Measurements from ENCODE around the gene VWCE.

The VWCE gene

DNA sequence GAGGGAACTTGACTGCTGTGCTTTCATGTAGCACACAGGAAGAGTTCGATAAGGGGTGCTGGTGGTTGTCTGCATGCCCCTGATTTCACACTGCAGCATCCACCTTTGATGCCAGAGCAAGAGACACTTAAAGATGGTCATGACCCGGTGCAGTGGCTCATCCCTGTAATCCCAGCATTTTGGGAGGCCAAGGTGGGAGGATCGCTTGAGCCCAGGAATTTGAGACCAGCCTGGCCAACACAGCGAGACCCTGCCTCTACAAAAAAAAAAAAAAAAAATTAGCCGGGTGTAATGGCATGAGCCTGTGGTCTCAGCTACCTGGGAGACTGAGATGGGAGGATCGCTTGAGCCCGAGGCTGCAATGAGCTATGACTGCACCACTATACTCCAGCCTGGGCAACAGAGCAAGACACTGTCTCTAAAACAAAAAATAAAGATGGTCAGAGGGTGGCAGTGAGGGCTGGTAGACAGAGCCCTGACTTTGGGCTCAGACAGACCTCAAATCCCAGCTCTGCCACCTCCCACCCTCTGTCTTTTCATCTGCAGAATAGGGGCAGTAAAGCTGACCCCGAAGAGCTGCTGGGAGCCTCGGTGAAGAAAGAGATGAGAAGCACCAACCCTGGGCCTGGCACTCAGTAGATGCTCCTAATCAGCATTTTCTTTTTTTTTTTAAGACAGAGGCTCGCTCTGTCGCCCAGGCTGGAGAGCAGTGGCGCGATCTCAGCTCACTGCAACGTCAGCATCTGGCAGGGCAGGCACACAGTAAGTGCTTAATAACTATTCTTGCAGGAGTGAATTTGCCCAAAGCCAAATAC is 17.7 kb downstream of the VWCE start:
- ChIA-PET POLR2A (no interaction called here), CTCF (interaction anchor here (1.0 to 2.9 kb wide), 3 partner anchors 16 to 109 kb away, joined by 3 to 12 read pairs (median 6); no protein-coding TSS in a partner anchor)
- DNase-seq (ENCODE audit: low read depth, low spot score): no peak
- no peak overlapping the region for H3K4me3 ChIP-seq (ENCODE audit: low read depth, low read length)
- TF ChIP-seq CTCF (IDR thresholded peaks at IDR 0.05; ENCODE audit: insufficient read depth, low read length, missing control alignments): no peak

- DNase-seq (ENCODE audit: low read depth, low spot score): no peak
- H3K4me3 ChIP-seq (ENCODE audit: low read depth, low read length): no peak overlapping the region
- TF ChIP-seq CTCF (IDR thresholded peaks at IDR 0.05; ENCODE audit: insufficient read depth, low read length, missing control alignments): no peak
- CTCF ChIA-PET: interaction anchor here (1.3 to 1.4 kb wide), 2 partner anchors 17 to 20 kb away, joined by 3 to 6 read pairs; no protein-coding TSS in a partner anchor
- POLR2A ChIA-PET: no interaction called here
Measured at GRCh38 chr11:61275191-61275590, 19.9 kb downstream of the VWCE start.

- no peak for TF ChIP-seq CTCF (IDR thresholded peaks at IDR 0.05; ENCODE audit: insufficient read depth, low read length, missing control alignments)
- no peak for DNase-seq (ENCODE audit: low read depth, low spot score)
- POLR2A ChIA-PET: interaction anchor here (0.7 kb wide), 1 partner anchor 68 kb away, joined by 3 read pairs; no protein-coding TSS in a partner anchor
- CTCF ChIA-PET: no interaction called here
- H3K4me3 ChIP-seq (ENCODE audit: low read depth, low read length): no peak overlapping the region
Measured at GRCh38 chr11:61274084-61274483, 21.0 kb downstream of the VWCE start.

GRCh38 chr11:61273178-61274078 is 21.7 kb downstream of the VWCE start:
- ChIA-PET POLR2A (interaction anchor here (0.7 kb wide), 1 partner anchor 68 kb away, joined by 3 read pairs; no protein-coding TSS in a partner anchor), CTCF (no interaction called here)
- no peak for TF ChIP-seq CTCF (IDR thresholded peaks at IDR 0.05; ENCODE audit: insufficient read depth, low read length, missing control alignments)
- no peak for DNase-seq (ENCODE audit: low read depth, low spot score)
- H3K4me3 ChIP-seq (ENCODE audit: low read depth, low read length): no peak overlapping the region

- H3K4me3 ChIP-seq (ENCODE audit: low read depth, low read length): no peak overlapping the region
- DNase-seq (ENCODE audit: low read depth, low spot score): no peak
- TF ChIP-seq CTCF (IDR thresholded peaks at IDR 0.05; ENCODE audit: insufficient read depth, low read length, missing control alignments): no peak
- ChIA-PET POLR2A (no interaction called here), CTCF (no interaction called here)
Measured at GRCh38 chr11:61272731-61273130, 22.4 kb downstream of the VWCE start.

Measured in AG04449 (cell line).